ENCODE measurements around the gene GNG7.

DNA sequence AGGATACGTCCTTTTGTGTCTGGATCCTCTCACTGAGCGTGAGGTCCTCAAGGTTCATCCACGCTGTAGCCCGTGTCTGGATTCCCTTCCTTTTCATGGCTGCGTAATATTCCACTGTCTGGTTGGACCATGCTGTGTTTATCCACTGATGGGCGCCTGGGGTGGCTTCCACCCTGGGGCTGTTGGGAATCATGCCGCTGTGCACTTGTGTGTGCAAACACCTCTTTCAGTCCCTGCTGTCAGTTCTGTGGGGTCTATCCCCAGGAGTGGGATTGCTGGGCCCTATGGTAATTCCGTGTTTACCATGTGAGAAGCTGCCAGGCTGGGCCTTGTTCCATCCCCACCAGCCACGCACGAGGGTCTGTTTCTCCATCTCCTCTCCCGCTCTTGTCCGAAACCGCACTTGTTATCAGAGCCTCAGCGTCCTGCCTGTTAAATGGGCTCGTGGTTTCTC, 128.0 kb downstream of the GNG7 start:
- TF ChIP-seq, protein P1, sequence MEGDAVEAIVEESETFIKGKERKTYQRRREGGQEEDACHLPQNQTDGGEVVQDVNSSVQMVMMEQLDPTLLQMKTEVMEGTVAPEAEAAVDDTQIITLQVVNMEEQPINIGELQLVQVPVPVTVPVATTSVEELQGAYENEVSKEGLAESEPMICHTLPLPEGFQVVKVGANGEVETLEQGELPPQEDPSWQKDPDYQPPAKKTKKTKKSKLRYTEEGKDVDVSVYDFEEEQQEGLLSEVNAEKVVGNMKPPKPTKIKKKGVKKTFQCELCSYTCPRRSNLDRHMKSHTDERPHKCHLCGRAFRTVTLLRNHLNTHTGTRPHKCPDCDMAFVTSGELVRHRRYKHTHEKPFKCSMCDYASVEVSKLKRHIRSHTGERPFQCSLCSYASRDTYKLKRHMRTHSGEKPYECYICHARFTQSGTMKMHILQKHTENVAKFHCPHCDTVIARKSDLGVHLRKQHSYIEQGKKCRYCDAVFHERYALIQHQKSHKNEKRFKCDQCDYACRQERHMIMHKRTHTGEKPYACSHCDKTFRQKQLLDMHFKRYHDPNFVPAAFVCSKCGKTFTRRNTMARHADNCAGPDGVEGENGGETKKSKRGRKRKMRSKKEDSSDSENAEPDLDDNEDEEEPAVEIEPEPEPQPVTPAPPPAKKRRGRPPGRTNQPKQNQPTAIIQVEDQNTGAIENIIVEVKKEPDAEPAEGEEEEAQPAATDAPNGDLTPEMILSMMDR (IDR thresholded peaks at IDR 0.05; ENCODE audit: extremely low read depth in 1 of 2, insufficient read depth in 1 of 2, low read depth in 1 of 2, low read length in 2 of 2) = no peak
- no peak for TF ChIP-seq POLR2A (IDR thresholded peaks at IDR 0.05; ENCODE audit: low read depth, low read length)
- TF ChIP-seq EZH2 (IDR thresholded peaks at IDR 0.05; ENCODE audit: borderline replicate concordance, low read depth, low read length, severe bottlenecking) = no peak
- TF ChIP-seq POLR2AphosphoS5 (IDR thresholded peaks at IDR 0.05; ENCODE audit: insufficient read depth, low read depth, low read length) = no peak
- TF ChIP-seq, protein P2, sequence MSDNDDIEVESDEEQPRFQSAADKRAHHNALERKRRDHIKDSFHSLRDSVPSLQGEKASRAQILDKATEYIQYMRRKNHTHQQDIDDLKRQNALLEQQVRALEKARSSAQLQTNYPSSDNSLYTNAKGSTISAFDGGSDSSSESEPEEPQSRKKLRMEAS (IDR thresholded peaks at IDR 0.05; ENCODE audit: insufficient read depth, insufficient read length) = no peak
- no peak for TF ChIP-seq MYC (IDR thresholded peaks at IDR 0.05; ENCODE audit: low read depth, low read length)
- TF ChIP-seq JUN (IDR thresholded peaks at IDR 0.05; ENCODE audit: borderline replicate concordance, insufficient read depth, insufficient read length, low read depth) = no peak

Measured in endothelial cell of umbilical vein (primary cell).